GM19035 (cell line): ENCODE measurements around the gene RBCK1.

ENCODE experiments used
- ATAC-seq: cut with Tn5 transposase; IDR thresholded peaks from one replicate; pipeline ENCODE4 v1.9.1; 2021; ENCODE audit not compliant: unreplicated experiment

The RBCK1 gene

GRCh38 chr20:416950-417800 is 9.1 kb downstream of the RBCK1 start:
- no peak for ATAC-seq

- ATAC-seq = no peak
Observed at GRCh38 chr20:417801-418342, 9.8 kb downstream of the RBCK1 start.

GRCh38 chr20:418858-419365 is 10.8 kb downstream of the RBCK1 start:
- no peak for ATAC-seq

- ATAC-seq = no peak
Observed at GRCh38 chr20:419556-420165, 11.6 kb downstream of the RBCK1 start.

- no peak for ATAC-seq
Observed at GRCh38 chr20:420166-420620, 12.1 kb downstream of the RBCK1 start.

- ATAC-seq = no peak
Observed at GRCh38 chr20:420721-421574, 12.8 kb downstream of the RBCK1 start.

GRCh38 chr20:421685-422250 is 13.7 kb downstream of the RBCK1 start:
- ATAC-seq = no peak

GRCh38 chr20:426566-426965 is 18.5 kb downstream of the RBCK1 start:
- no peak for ATAC-seq

- no peak for ATAC-seq
Observed at GRCh38 chr20:427401-427800, 19.3 kb downstream of the RBCK1 start.

- no peak for ATAC-seq
Observed at GRCh38 chr20:427849-428657, 20.0 kb downstream of the RBCK1 start.

GRCh38 chr20:428658-429200 is 20.6 kb downstream of the RBCK1 start:
- ATAC-seq = no peak

GRCh38 chr20:430091-430999 is 22.2 kb downstream of the RBCK1 start:
- no peak for ATAC-seq

- ATAC-seq = no peak
Observed at GRCh38 chr20:431012-431904, 23.2 kb downstream of the RBCK1 start.

- no peak for ATAC-seq
Observed at GRCh38 chr20:432208-432607, 24.1 kb downstream of the RBCK1 start.

- ATAC-seq = peak; percentile 6
Observed at GRCh38 chr20:432677-433299, 24.7 kb downstream of the RBCK1 start.

- peak; percentile 85 for ATAC-seq
Observed at GRCh38 chr20:433300-433975, 25.3 kb downstream of the RBCK1 start.

- no peak for ATAC-seq
Observed at GRCh38 chr20:434221-434620, 26.1 kb downstream of the RBCK1 start.
